HG03103 (cell line): ENCODE results near the gene STEAP3.
A peak's percentile ranks its signal among the peaks of the same experiment; 100 is the strongest.

Experiments used
- ATAC-seq: cut with Tn5 transposase; IDR thresholded peaks from one replicate; pipeline ENCODE4 v1.9.1; 2021; ENCODE audit warnings: low read depth; ENCODE audit not compliant: unreplicated experiment

STEAP3 gene

DNA sequence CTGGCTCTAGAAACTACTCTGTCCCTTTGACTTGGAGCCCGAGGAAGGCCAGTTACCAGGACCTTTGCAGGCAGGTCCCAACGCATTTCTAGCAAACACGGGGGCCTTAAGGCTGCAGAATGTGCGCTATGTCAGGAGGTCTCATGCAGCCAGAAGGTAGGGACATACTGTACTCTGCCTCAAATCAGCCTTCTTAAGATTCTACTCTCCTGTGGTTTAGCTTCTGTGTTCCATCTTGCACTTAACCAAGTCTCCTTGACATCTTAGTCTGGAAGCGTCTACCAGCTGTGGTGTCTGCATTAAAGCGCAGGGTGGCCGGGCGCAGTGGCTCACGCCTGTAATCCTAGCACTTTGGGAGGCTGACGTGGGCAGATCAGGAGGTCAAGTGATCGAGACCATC is 65.5 kb downstream of the STEAP3 start:
- no peak for ATAC-seq

DNA sequence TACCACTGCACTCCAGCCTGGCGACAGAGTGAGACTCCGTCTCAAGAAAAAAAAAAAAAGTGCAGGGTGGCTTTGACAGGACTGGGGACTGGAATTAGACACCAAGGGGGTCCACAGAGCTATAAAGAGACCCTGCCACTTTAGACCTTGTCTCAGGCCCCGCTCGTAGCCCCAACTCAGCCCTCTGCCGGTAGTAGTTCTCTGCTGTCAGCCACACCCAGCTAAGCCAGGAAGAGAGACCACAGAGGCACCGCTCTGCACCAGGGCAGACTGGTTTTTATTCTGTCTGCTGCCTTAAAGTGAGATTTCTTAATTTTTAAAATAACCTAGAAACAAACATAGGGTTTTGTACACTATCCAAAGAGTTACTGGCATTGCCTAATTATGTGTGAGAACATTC is 66.0 kb downstream of the STEAP3 start:
- ATAC-seq: no peak

DNA sequence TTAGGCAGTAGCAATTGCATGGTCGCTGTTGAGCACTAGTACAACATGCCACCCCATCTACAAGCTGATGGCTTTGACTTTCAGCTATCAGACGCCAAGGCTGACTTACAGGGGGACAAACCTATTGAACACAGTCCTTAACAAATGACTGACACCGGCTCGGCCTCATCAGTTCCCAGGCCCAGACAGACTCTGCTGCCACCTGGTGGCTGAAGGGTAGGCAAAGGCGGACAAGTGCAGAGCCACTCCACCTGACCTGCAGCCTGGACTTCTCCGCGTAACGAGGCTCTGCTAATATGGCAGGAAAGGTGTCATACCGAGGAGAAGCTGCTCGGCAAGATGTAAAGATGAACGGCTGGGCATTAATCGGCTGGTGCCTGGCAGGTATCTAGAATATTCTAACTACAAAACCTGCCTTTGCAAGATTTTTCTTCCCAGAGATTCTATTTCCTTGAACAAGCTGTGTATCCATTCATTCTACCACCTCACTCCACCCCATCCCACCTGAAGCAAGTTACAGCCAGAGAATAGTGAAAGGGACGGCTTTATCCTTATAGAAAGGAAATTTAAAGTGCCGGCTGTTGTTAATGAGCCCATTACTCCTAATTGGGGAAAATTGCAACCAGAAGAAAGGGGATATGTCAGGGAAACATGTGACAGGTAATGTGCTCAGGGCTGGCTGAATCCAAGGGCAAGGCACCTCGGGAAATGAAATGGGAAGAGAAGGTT is 67.4 kb downstream of the STEAP3 start:
- peak; percentile 84 for ATAC-seq

DNA sequence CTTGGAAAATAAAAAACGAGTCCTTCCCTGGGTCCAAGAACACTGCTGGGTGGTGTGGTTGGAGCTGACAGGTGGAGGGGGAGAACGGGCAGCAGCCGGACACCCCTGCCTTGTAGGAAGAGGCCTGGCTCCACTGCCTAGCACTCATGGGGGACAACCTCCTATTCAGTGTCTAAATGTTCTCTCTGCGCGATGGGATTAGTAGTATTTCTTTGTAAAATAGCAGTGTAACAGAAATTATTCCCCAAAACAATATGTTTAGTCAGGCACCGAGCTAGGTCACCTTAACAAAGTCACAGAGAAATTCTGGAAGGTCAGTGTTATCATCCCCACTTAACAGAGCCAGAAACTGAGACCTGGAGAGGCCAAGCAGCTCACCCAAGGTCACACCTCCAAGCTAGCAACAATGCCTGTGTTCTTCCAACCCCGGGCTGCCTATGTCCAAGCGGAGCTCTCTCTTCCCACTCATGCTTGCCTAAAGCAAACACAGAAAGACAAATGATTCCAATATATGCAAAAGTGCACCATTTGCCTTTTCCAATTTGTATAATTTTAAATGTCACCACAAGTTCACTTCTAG is 68.0 kb downstream of the STEAP3 start:
- no peak for ATAC-seq

DNA sequence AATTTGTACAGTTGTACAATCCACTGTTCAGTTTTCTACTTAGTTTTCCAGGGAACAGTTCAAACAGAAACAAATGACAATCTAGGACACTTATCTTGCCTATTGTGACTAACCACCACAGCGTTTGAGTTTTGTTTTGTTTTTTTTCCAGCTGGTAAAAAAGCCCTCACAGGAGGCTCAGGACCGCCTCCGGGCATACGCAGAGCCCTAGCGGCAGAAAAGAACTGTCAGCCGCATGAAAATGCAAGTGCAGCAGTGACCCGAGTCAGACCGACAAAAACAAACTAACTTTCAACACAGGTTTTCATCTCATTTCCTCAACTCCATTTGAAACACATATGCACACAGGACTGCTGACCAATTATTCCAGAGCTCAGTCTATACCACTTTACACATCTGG is 68.6 kb downstream of the STEAP3 start:
- ATAC-seq: no peak

DNA sequence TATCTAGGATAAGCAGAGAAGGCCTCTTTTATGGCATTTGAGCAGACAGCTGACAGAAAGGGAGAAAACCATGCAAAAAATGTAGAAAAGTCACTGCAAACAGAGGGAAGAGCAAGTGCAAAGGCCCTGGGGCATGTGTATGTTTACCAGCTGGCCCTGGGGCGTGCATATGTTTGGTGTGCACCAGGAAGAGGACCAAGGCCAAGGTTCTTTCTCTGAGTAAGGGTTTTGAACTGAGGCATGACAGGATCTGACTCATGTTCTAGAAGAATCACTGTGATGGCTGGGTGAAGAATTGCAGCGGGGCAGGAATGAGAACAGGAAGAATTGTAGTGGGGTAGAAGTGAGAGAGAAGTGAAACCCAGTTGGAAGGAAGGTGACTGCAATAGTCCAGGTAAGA is 69.6 kb downstream of the STEAP3 start:
- ATAC-seq: no peak

DNA sequence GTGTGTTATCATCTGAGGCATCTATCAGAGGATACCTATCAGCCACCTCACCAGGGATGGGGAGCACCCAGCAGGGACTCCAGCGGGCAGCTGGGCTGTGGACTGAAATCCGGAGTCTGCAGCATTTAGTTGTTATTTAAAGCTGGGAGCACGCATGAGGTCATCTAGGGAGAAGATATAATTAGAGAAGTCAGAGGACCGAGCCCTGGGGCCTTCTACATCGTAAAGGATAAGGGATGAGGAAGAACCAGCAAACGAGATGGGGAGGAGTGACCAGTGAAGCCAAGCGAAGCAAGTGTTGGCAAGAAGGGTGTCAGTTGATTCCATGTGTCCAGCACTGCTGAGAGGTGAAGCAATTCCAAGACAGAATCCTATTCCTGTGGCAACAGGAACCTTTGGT is 70.3 kb downstream of the STEAP3 start:
- ATAC-seq: no peak

DNA sequence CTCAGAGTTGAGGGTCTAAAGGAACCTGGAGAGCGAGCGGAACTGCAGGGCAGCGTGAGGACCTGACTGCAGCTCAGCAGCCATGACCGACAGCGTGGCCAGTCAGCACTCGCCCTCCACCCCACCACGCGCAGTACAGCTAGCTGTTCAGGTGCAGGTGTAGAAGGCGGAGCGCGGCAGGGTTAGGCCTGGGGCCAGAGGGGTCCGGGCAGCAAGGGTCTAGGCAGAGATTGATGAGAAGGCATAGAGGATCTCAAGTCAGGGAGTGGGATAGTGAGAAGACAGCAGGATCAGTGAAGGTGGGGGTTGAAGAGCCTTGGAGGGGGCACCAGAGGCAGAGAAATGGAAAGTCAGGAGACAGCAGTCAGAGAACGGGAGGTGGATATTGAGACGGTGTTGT is 71.0 kb downstream of the STEAP3 start:
- no peak for ATAC-seq

DNA sequence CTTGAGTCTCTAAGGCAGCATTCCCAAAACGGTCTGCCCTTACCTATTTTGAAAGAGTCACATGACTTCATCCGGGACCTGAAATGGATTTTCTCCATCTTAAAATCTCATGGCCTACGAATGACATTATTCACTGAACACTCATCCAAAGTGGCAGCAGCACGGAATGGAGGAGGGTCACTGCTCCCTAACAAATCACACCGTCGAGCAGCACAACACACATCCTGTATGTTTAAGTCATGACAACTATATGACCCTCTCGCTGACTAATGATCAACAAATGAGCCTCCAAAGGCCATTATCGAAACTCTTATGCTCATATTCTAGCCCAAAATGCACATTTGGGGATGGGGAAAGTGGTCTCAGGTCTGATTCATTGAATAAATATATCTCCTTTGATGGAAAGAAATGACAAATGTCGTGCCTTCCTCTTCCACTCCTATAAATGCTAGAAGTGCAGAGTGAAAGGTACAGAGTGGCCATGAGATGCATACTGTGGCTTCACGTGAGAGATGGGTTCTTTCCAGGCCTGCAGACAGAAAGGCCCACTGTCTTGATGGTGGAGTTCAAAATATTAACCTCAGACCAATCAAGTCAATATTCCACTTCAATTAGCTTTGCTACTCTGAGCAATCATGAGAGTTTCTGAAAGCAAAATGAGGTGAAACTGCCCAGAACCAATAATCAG is 72.2 kb downstream of the STEAP3 start:
- no peak for ATAC-seq

DNA sequence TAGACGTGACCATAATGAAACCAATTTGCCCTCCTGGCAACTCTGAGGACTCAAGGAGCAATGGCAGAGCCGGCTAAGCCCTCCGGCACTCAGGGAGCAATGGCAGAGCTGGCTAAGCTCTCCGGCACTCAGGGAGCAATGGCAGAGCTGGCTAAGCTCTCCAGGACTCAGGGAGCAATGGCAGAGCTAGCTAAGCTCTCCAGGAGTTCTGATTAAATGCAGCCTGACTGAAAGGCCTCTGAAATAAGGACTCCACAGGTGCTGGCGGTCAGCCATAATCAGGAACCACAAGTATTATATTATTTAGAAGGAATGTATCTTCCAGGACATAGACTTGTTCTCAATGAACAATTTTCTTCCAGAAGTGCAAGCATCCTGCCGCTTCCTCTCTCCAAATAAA is 77.8 kb downstream of the STEAP3 start:
- ATAC-seq: no peak

DNA sequence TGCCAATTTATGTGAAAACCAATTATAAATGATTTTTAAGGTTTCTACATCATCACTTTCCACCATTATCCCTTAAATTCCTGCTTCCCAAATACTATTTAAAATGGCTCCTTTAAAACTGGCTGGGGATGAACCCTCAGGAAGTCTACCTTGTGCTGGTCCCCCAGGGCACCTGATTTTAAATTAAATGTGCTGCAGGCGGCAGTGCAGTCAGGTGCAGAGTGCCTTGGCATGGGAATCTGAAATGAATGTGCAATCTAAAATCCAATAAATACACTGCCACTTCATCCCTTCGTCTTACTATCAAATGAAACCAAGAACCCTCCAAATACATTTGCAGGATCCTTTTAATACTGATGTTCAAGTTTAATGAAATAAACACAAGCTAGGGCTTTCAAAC is 81.2 kb downstream of the STEAP3 start:
- ATAC-seq: no peak

DNA sequence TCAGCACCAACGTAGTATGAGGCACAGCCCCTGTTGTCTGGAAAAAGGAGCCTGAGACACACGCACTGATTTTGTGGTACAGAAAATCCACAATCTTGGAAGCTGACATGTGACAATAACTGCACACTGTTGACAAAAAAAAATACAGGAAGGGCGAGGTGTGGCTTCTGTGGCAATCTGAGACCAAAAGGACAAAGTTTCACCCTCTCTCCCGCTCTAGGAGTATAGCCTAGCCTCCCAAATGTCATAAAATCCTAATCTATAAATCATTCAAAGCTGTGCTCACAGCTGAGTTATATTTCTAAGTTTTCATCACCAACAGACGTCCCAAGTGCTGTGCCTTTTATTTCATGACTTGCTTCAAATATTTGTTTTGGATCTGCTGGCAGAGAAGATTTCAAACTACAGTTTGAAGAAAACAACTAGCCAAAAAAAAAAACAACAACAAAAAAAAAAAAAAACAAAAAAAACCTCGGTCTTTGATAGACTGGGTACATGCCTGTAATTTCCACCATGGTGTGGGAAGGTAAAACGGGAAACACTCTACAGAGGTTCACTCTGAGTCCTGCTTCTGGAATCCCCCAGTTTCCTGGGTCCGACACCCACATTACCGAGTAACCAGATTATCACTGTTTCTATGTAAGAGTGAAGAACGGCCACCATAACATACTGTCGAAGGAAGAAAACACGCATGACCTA is 82.0 kb downstream of the STEAP3 start:
- ATAC-seq: no peak

DNA sequence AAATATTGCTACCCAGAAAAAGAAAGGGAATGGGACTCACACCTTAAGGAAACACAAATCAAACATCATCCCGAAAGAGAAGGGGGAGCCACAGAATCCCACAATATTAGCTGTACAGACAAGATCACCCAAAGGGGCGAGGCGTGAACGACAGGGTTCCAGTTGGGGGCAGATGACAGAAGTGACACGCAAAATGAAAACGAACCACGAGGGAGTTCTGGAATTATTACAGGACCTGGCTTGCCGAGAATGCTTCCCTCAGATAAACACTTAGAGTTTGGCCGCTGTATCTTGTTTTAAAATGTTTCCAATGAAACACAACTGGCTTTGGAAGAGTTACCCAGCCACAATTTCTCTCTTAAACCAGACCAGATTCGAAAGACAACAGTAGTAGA is 82.6 kb downstream of the STEAP3 start:
- no peak for ATAC-seq

DNA sequence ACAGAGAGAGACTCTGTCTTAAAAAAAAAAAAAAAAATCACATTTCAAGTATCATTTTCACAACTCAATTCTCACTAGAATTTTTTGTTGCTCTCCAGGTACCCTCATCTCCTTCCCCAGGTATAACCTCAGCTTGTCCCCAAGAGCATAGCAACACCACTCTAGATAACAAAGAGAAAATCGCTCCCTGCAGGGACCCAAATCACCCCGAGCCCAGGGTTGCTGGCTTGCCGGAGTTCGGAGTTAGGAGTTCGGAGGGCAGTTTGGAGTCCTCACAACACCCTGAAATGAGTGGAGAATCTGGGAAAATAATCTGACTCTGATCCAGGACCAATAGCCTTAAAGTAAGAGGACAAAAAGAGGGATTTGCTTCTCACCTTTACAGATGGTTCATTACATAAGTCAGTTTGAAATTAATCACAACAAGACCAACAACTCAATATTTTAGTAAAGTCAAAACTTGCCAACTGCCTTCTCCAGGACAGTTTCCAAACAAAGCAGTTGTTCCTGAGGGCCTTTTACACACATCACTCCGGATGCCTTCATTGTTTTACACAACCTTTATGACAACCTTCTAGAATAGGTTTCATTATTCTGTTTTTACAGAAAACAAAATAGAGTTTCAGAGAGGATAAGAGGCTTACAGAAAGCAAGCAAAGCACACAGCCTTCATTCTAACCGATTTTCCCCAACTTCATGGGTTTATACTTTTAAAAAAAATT is 83.9 kb downstream of the STEAP3 start:
- no peak for ATAC-seq

DNA sequence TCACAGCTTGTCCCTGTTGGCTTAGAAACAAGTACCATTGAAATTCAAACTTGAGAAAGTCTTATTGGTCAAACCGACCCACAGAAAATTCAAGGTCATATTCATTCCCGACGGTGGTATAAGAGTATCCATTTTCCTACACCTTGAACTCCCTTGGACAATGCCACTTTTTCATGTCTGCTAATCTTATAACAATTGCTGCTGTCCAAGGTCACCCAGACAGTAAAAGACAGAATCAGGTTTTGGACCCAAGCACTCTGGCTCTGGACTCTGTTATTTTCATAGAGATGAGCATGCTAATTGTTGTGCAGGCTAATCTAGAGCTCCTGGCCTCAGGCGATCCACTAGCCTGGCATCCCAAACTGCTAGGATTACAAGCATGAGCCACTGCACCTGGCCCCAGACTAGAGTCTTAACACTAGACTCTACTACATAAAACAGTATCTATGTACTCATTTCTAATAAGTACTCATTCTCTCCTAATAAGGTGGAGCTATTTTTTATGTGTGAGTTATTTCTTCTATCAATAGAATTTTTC is 85.2 kb downstream of the STEAP3 start:
- no peak for ATAC-seq

DNA sequence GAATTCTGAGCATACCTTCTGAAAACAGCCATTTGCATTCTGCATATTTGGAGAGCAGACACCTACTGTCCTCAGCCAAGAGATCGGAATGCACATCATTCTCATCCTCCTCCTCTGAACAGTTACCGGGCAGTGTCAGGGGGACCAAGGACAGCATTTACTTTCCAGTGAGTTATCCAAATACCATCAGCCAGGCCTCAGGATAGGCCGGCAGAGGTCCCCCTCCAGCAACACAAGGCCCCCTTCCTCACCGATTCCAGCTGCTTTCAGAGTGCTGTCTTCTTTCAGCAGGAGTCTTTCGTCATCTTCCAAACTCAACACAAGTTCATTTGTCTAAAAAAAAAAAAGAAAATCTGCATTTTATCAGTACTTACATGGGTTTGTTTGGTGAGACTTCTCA is 87.7 kb downstream of the STEAP3 start:
- no peak for ATAC-seq

DNA sequence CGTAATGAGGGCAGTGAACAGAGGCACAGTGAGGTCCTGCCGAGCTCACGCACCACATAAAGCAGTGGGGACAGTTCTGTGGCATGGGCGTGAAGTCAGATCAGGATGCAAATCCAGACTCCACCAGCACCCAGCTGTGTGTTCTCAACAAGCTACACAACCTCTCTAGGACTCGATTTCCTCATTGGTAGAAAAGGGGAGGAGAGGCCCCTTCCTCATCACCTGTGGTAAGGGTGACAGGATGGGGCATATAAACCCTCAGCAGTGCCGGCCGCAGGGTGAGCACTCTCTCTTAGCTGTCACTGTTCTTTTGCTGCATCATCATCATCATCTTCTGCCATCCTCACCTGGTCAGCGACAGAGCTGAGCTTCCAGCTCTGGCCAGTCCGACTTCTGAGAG is 88.2 kb downstream of the STEAP3 start:
- no peak for ATAC-seq
